GM21360 (cell line): ENCODE measurements around the gene ZNF436.
A peak's percentile ranks its signal among the peaks of the same experiment; 100 is the strongest.
"Not testable (repeated sequence)": the region's sequence is repeated elsewhere in the genome, so short reads cannot be mapped to it uniquely, and the experiment has no call there.

Experiments used
- ATAC-seq: cut with Tn5 transposase; IDR thresholded peaks from one replicate; pipeline ENCODE4 v1.9.1; 2021; ENCODE audit warnings: mild to moderate bottlenecking, moderate library complexity; ENCODE audit not compliant: unreplicated experiment

The ZNF436 gene

DNA sequence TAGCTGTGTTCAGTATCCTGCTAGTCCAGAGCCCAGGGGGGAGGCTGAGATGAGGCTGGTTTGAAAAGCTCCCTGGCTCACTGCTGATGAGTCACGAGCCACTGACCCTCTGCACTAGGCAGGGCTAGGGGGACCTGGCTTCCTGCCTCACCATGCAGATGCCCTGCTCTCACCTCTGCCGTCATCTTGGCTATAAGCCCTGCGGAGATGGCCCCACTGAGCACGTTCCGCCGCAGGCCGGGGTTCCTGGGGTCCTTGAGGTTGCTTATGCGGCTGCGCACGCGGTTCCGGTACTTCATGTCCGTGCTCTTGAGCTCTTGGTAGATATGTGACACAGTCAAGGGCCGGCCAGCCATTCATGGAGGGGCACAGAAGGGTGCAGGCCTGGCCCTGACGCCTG is 24.1 kb upstream of the ZNF436 start:
- no peak for ATAC-seq

DNA sequence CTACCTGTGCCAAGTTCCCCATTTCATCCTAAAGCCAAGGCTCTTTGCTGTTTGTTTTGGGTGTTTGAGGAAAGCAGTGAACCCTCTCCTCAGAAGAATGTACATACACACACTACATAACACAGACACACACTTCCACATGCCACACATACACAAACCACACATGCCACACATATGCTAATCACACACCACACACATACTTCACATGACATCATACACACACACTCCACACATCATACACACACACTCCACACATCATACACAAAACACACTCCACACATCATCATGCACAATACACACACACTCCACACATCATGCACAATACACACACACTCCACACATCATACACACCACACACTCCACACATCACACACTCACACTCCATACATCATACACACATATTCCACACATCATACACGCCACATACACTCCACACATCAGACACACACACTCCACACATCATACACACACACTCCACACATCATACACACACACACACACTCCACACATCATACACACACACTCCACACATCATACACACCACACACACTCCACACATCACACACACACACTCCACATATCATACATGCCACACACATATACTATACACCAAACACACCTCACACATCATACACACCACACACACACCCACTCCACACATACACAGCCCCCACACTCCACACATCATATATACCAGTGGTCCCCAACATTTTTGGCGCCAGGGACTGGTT is 22.7 kb upstream of the ZNF436 start:
- ATAC-seq, result no peak

DNA sequence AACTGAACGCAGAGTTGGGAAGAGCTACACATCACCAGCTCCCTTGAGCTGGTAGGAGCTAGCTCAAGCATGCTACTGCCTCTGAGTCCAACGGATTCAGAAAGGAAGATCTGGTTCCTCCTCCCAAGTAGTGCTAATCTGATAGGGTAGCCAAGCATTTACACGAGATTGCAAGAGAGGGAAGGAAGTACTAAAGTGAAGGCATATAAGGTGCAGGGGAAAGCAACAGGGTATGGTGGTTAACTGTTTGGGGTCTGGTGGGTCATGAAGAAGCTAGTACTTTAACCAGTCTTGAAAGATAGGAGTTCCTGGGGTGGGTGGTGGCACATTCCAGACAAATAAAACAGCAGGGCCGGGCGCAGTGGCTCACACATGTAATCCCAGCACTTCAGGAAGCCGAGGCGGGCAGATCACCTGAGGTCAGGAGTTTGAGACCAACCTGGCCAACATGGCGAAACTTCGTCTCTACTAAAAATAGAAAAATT is 20.2 kb upstream of the ZNF436 start:
- no peak for ATAC-seq

DNA sequence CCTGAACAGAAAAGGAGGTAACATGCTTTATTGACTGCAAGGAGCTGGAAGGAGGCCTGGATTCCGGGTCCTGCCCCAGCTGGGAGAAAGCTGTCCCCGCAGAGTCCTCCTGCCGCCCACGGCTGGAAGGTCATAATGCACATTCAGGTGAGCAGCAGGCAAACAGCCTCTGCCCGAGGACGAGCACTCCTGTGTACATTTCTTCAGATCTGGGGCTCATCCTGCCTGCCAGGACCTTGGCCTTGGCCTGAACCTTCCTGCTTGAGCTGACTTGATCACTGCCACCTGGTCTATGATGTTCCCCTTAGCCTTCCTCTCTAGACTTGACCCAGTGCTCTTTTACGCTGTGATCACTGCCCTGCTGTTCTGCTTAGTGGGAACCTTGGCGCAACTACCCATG is 17.9 kb upstream of the ZNF436 start:
- no peak for ATAC-seq

DNA sequence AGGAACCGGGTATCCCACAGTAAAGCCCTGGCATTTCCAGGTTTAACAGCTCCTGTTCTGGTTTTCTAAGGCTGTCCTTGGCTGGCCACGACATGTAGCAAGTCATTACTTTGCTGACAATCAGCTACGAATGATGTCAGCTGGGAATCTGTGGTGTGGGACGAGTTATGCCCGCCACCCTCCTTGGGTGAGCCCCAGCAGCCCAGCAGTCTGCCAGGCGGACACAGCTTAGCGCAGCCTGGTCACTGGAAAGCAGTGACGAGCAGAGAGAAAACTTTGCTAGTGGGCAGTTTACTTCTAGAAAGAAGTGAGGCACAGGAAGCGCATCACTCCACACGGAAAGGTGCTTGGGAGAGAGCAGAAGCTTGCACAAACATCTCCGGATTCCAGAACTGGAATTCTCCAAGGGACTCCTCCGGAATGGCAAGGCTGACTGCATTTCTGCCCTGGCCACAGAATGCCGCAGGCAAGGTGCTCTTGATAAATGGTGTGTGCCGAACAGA is 15.5 kb upstream of the ZNF436 start:
- no peak for ATAC-seq

DNA sequence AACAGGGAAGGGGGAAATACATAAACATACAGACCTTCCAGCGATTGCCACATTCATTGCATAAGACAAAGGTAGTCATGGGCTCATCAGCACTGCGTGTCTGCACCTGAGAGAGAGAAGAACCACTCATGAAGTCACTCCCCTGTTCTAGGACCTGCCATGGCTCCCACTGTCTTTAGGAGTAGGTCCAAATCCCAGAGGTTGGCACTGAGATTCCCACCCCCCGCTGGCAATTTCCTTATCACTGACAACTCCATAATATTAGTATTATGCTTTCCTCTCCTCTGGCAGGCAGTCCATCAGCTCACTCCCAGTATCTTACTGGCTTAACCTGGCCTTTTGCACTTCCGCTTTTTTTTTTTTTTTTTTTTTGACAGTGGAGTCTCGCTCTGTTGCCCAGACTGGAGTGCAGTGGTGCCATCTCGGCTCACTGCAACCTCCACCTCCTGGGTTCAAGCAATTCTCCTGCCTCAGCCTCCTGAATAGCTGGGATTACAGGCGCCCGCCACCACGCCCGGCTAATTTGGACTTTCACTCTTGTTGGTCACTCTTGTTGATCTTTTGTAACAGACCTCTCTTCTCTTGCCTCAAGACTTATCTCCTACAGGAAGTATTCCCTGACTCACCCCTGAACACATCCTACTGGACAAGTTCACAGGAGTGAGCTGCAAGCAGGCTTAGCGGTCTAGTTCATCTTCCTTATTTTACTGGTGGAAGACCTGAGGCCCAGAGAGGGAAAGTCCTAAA is 14.8 kb upstream of the ZNF436 start:
- ATAC-seq, result no peak

DNA sequence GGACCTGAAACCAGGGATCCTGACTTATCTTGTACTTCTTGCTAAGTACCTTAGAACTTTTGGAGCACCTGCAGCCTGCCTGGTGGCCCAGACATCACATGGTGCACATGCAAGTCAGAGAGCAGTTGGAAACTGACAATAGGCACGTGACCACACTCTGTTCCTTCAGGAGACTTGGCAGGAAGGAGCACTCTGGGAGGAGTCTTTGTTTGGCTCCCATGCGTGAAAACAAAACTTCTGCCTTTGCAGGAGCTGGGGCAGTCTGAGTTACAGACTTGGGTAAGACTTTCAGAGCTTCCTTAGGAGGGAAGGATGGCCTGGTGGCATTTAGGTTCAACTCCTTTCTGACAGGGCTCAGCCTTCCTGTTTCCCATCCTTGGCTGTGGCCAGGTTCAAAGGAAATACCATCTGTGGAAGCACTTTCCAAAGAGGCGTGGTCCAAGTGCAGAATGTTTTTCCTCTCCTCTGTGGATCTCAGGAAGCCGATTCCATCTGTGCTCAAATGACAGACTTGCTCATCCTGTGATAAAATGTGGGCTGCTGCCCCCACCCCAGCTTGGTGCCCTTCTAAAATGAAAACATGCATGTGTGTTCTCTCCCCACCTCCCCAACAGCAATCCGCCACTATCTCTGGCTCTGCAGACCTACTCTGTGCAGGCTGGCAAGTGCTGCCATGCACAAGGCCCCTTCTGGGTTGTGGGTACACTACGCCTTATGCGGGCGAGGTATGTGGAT is 14.1 kb upstream of the ZNF436 start:
- no peak for ATAC-seq

DNA sequence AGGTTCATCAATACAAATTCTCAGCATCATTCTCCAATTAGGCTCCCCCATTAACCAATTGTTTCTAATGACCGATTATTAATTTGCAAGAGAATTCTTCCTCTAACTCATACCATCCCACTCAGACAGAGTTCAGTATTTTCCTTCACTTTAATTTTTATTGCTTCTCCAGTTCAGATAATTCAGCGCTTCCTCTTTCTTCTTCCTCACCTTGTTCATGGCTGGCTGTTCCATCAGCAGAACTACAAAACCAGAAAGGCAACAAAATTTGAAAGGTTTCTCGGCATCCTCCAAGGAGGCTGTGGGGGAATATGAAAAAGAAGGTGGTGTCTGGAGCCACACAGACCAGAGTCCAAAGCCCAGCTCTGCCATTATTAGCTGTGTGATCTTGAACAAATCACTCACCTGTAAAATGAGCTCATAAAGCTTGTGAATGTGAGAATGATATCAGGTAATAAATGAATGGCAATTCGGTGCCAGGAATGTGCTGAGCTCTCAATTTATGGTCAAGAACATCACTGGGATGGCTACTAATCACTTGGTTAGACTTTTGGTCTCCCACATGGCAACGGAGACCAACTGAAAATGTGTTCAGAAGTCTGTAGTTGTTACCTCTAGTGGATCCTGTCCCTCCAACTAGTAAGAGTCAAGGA is 11.7 kb upstream of the ZNF436 start:
- ATAC-seq, result no peak

DNA sequence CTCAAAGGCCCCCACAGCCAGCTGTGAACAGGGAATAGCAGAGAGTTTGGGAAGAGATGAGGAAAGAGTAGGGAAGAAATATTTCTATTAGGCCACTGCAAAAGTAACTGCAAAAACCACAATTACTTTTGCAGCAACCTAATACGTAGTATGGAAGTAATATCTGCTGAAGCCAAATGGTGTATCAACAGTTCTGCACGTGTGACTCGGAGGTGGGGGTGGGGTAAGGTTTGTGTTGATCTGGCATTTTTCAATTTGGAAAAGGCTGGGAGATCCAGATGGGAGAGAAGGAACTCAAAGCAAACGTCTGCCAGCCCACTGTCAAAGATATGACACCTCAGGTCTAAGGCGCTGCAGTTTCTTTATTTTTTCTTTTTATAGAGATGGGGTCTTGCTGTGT is 11.1 kb upstream of the ZNF436 start:
- ATAC-seq, result no peak

DNA sequence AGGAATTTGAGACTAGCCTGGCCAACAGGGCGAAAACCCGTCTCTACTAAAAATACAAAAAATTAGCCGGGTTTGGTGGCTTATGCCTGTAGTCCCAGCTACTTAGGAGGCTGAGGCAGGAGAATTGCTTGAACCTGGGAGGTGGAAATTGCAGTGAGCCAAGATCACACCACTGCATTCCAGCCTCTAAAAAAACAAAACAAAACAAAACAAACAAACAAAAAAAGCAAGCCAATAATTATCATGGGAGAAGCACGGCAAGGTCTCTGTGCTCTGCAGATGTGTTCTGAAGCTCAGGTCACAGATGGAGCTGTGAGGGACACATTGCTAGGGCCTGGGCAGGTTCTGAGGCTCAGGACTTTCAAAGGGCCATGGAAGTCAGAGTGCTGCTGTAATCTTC is 10.6 kb upstream of the ZNF436 start:
- not testable (repeated sequence) for ATAC-seq

DNA sequence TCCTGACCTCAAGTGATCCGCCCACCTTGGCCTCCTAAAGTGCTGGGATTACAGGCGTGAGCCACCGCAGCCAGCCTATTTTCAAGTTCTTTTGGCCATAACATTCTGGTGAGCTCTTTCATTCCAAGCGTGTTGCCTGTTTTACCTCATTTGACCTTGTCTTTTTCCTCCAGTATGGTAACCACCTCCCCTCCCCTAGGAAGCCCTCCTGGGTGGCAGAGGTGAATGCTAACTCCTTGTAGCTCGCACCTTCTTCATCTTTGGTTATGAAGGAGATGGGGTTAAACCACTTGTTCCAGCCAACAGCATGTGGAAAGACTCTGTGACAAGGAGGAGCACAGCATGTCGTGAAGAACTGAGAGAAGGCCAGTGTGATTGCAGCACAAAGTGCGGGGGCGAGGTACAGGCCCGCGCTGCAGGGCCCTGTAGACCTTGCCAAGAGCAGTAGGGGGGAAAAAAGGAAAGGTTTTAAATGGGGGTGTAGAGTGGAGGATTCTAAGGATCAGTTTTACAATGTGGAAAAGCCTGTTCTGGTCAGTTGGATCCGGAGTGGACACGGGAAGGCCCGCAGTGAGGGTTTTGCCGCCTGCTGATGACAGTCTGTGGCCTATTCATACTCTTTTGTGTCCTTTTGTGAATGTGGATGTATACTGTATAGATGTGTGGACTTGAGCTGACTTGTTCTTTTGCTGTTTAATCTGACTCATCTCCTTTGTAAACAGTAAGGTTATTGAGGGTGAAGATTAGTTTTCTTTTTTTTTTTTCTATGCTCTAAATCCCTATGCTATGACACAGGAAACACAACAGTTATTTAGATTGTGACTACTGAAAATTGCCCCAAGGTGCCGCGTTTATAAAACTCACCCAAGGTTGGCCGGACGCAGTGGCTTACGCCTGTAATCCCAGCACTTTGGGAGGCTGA is 7.5 kb upstream of the ZNF436 start:
- ATAC-seq, result no peak

DNA sequence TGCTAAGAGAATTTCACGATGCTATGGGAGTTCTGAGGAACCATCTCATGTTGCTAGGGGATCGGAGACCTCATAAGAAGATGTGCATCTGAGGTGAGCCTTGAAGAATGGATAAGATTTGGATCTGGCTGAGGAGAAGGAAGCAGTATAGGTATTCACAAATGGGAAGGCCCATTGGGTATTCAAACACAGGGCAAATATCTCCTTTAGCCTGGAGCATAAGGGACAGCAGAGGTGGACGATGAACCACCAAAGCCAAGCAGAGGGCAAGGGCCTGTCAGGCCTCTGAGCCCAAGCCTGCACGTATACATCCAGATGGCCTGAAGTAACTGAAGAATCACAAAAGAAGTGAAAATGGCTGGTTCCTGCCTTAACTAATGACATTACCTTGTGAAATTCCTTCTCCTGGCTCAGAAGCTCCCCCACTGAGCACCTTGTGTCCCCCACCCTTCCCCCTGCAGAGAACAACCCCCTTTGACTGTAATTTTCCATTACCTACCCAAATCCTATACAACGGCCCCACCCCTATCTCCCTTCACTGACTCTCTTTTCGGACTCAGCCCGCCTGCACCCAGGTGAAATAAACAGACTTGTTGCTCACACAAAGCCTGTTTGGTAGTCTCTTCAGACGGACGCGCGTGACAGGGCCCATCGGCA is 4.6 kb upstream of the ZNF436 start:
- not testable (repeated sequence) for ATAC-seq

DNA sequence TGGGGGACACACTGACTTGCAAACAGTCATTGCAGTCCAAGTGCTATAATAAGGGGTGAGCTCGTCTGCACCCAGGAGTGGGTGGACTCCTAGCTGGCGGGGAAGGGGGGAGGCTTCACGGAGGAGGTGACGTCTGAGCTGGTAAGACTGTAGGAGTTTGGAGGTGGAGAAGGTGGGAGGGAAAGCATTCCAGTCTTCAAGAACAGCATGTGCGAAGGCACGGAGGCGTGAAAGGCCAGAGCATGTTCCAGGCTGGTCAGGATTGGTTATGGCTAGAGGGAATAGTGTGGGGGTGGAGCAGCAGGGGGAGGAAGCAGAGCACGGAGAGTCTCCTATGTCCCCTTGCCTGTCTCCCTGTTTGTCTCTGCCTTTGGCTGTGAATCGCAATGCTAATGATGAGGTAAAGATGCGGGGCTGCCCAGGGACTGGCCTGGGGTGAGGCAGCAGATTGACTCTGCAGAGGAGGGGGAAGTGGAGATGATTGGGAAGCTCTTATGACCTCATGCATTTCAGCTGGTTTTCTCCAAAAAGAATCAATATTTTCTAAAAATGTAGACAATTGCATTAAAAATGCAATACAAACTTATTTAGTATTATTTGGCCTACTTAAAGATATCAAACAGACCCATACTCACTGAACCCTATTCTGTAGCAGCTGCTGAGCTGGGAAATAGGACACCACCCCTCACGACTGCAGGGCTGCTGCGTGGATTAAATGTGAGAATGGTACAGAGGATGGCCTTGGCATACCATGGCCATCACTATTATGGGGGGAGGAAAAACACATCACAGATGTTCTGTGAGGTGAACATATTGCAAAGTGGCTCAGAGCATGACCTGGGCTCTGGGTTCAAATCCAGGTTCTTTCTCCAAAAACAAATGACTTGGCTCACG is 2.6 kb upstream of the ZNF436 start:
- no peak for ATAC-seq

DNA sequence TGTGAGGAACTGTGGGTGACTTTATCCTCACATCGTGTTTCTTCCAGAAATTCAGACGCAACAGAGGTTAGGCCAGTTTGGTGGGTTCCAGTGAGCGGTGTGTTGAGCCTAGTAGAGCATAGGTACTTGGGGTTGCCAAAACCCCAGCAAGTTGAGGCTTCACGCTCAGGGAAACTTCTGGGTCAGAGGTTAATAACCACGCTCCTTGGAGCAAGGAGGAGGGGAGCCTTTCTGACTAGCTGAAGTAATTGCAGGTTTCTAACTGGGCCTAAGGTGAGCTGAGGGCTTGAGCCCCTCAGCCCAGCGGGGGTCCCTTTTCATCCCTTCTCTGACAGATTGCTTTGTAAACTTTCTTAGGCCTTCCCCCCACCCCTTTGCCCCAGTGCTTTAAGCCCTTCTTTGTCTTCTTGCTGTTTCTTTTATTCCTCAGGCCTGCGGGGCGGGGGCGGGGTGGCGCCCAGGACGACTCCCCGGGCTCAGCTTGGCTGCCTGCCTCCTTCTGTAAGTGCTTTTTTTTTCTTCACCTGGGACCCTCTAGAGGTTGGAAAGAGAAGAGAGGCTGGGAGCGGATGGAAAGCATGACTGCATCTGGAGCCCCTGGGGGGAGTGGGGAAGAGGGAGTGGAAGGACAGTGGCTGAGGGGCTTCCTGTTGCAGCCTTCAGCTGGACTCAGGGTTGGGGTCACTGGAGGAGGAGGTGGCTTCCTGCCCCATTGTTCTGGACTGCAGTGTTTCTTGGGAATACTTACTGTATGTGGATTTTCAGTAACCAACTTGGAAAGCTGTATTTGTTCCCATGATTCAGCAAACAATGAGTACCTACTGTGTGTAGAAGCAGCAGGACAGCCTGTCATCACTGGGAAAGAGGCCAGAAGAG is 1.3 kb upstream of the ZNF436 start:
- ATAC-seq, result no peak

DNA sequence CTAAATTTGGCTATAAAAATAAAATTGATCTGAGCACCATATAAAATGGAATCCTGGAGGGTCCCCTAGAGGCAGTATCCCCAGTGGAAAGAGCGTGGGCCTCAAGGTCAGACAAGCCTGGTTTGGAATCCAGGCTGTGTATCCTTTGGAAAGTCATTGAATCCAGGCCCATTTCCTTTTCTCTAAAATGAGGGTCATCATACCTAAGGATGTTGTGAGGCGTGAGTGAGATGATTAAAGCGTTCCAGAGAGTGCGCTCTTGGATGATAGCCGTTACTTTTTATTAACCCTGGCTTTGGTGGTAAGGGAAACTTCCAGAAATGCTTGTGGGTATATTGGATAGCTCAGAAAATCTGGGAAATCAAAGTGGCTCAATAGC is 683 bp upstream of the ZNF436 start:
- ATAC-seq, result no peak

DNA sequence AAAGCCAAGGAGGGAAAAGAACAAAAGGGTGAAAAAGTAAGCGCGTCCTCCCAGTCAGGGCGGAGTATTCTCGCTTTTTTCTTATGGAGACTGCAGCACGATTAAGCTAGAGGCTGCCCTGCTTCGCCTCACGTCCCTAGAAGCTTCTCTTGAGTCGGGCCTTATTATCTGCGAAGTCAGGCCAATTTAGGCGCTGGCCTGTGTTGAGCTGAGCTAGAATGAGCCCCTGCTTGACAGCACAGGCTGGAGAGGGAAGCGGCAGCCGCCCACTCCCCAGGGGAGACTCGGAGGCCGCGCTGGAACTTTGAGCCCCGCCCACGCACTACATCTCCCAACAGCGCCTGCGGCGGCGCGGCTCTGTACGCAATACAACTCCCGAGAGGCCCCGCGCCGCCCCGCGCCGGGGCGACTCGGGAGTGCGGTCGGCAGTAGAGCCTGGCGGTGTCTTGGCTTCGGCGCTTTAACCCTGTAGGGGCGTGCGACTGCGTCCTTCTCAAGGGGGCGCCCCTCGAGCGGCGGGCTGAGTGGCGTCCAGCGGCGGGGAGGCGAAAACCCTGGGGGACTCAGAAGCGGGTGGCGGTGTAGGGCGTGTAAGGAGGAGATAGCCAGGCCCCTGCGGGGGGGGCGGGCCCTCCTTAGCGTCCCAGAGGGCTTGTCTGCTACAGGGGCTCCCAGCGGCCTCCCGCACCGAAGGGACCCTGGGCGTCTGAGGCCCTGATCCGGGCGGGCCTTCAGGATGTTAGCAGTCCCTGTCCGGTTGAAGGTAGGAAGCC is 888 bp downstream of the ZNF436 start:
- ATAC-seq, result peak; percentile 57
